T-helper 2 cell (primary cell): ENCODE results near the gene TAS2R19.

ENCODE experiments used
- DNase-seq, 5 experiments: peaks; one replicate each; pipeline versions ENCODE4 v3.0.0 to v3.0.0-alpha.2; 2012 to 2022

Gene TAS2R19

GRCh38 chr12:10989107-10989506, 33.3 kb downstream of the TAS2R19 start:
- no peak for DNase-seq

GRCh38 chr12:10986812-10987211, 35.6 kb downstream of the TAS2R19 start, which contains the start of gene TAS2R50:
TAS2R50 (minus strand) TSS chr12:10986912; CDS start chr12:10986860, 52 bp downstream.
- DNase-seq: no peak

GRCh38 chr12:10982244-10982643, 40.2 kb downstream of the TAS2R19 start:
- DNase-seq: peak in 3 of 5 experiments; percentile 16 to 97 (median 73)

- no peak for DNase-seq
These were observed 47.5 kb downstream of the TAS2R19 start for GRCh38 chr12:10974965-10975364.
